ENCODE measurements around the gene CACNA1C.
A peak's percentile ranks its signal among the peaks of the same experiment; 100 is the strongest.

Gene CACNA1C

GRCh38 chr12:2498964-2499500 lies 446.2 kb downstream of the CACNA1C start:
- DNase-seq = peak; percentile 87

- DNase-seq = no peak
These were observed 448.8 kb downstream of the CACNA1C start for GRCh38 chr12:2501464-2502191.

GRCh38 chr12:2503036-2503435 lies 450.2 kb downstream of the CACNA1C start:
- no peak for DNase-seq

GRCh38 chr12:2503762-2504161 lies 451.0 kb downstream of the CACNA1C start:
- no peak for DNase-seq

GRCh38 chr12:2504577-2504976 lies 451.8 kb downstream of the CACNA1C start:
- no peak for DNase-seq

GRCh38 chr12:2507814-2508213 lies 455.0 kb downstream of the CACNA1C start:
- DNase-seq = no peak

GRCh38 chr12:2509137-2509536 lies 456.4 kb downstream of the CACNA1C start:
- no peak for DNase-seq

- DNase-seq = no peak
These were observed 457.3 kb downstream of the CACNA1C start for GRCh38 chr12:2510045-2510444.

- DNase-seq = no peak
These were observed 460.6 kb downstream of the CACNA1C start for GRCh38 chr12:2513141-2514037.

- DNase-seq = no peak
These were observed 461.2 kb downstream of the CACNA1C start for GRCh38 chr12:2514038-2514340.

- DNase-seq = no peak
These were observed 468.0 kb downstream of the CACNA1C start for GRCh38 chr12:2520722-2521246.

GRCh38 chr12:2523317-2523716 lies 470.5 kb downstream of the CACNA1C start:
- DNase-seq = no peak

- no peak for DNase-seq
These were observed 471.1 kb downstream of the CACNA1C start for GRCh38 chr12:2523844-2524243.

- no peak for DNase-seq
These were observed 473.6 kb downstream of the CACNA1C start for GRCh38 chr12:2526371-2526770.

- no peak for DNase-seq
These were observed 475.2 kb downstream of the CACNA1C start for GRCh38 chr12:2528001-2528400.

- no peak for DNase-seq
These were observed 477.0 kb downstream of the CACNA1C start for GRCh38 chr12:2529807-2530206.

- no peak for DNase-seq
These were observed 478.6 kb downstream of the CACNA1C start for GRCh38 chr12:2531371-2531770.

GRCh38 chr12:2533036-2533435 lies 480.2 kb downstream of the CACNA1C start:
- DNase-seq = no peak

GRCh38 chr12:2535583-2536204 lies 482.9 kb downstream of the CACNA1C start:
- DNase-seq = no peak

GRCh38 chr12:2536724-2537123 lies 483.9 kb downstream of the CACNA1C start:
- no peak for DNase-seq

GRCh38 chr12:2537868-2538541 lies 485.2 kb downstream of the CACNA1C start:
- DNase-seq = no peak

GRCh38 chr12:2539938-2540337 lies 487.2 kb downstream of the CACNA1C start:
- no peak for DNase-seq

- DNase-seq = no peak
These were observed 487.8 kb downstream of the CACNA1C start for GRCh38 chr12:2540535-2540941.

All from DMS153 (cell line).